GM12892 (cell line): ENCODE results near the gene GSTM4.

ENCODE experiments used
- DNase-seq: peaks from one replicate; pipeline ENCODE4 v3.0.0; 2011; ENCODE audit not compliant: insufficient read length
- FAIRE-seq: peaks from 2 replicates; lab custom pipeline; 2011; peaks lifted over from hg19 to GRCh38; lab: Jason Lieb, UNC
- POLR2A ChIP-seq: IDR thresholded peaks from 2 replicates; pipeline ENCODE4 v1.6.1; 2011; ENCODE audit warnings: low read depth, low read length, control low read depth
- POLR2AphosphoS5 ChIP-seq: IDR thresholded peaks from 2 replicates; pipeline ENCODE4 v1.6.1; 2011; ENCODE audit warnings: low read depth, low read length, control low read depth
- TAF1 ChIP-seq: IDR thresholded peaks from 2 replicates; pipeline ENCODE4 v1.6.1; 2011; ENCODE audit warnings: low read depth, mild to moderate bottlenecking, control low read depth, low read length, borderline replicate concordance

Gene GSTM4

DNA sequence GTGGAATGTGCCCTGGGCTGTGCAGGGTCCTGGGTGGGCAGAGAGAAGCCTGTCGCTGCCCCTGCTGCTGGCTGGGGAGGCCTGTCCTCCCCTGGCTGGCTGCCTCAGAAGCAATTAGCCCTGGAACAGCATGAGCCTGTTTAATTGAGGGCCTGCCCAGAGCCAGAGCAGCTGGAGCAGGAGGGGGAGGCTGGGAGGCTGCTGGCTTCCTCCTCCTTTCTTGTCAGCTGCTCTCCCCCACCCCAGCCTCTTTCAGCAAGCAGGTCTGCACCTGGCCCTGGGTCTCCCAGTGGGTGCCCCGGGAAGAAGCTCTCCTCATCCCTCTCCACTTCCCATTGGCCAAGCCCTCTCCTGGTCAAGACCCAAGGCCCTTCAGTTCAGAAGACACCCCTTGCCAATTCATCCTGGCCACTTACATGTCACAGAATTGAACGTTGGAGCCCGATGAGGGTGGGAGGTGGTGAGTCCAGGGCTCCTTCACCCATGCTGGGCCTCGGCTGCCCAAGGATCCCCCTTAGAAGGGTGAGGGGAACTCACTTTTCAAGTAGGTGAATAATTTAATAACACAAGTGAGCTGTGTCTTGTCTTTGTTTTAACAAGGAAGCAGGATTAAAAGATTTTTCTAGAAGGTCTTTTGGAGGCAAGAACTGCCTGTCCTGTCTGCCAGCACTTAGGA lies 23.1 kb upstream of the GSTM4 start:
- DNase-seq (no peak), FAIRE-seq (no peak)
- TF ChIP-seq TAF1: no peak
- TF ChIP-seq POLR2A: no peak; the same call in 1 of the 2 replicates
- no peak for TF ChIP-seq POLR2AphosphoS5

DNA sequence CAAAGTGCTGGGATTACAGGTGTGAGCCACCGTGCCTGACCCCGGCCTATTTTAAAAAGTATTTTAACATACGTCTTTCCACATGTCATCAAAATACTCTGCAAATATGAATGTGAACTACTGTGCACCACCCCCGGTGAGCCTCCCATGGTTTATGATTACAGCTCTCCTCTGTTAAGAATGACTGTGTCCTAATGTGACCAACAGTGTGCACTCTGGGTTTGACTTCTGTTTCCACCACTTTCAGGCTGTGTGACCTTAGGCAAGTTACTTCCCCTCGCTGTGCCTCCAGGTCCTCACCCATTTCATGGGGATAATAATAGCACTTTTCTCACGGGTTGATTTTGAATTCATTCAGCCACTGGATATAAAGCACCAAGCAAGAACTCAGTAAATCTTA lies 21.6 kb upstream of the GSTM4 start:
- DNase-seq (no peak), FAIRE-seq (peak; percentile 74)
- TF ChIP-seq POLR2A: no peak
- no peak for TF ChIP-seq TAF1

DNA sequence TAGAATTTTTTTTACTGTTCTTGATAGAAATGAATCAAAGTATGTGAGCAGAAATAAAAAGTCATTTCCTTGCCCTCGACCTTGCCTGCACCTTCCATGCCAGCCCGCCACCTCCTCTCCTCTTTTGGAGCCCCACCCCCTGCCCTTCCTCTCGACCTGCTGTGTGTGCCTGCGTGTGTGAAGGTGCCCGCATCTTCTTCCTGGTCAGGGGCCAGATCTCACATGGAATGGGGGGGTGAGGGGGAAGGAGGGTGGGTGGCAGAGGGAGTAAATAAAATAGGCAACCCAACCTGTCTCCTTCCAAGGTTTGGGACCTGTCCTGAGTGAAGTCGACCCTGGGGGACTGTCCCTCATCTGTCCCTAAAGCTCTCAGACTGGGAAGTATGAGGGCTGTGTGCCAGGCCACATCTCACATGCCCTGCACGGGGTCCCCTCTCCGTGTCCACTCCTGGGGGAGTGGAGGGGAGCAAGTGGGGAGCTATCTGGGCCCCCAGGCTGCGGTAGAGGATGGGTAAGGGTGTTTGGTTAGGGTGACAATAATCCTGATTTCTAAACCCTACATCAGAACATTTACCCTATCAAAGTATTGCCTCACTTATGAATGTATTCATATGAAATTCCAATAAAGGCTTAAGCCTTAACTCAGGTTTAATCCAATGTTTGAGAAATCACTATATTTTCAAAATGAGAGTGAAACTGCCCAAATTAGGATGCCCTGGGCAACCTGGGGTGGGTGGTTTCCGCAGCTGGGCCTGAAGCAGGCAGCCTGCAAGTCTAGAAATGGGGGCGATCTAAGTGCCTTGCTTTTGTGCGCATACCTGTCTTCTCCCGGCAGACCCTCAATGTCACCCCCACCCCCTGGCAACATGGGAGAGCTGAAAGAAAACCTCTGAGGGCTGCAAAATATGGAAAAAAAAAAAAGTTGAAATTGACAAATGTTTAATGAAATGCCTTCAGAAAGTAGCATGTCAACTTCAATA lies 20.8 kb upstream of the GSTM4 start:
- no peak for TF ChIP-seq POLR2AphosphoS5
- no peak for TF ChIP-seq POLR2A
- TF ChIP-seq TAF1: no peak
- FAIRE-seq (peak; percentile 40), DNase-seq (no peak)

DNA sequence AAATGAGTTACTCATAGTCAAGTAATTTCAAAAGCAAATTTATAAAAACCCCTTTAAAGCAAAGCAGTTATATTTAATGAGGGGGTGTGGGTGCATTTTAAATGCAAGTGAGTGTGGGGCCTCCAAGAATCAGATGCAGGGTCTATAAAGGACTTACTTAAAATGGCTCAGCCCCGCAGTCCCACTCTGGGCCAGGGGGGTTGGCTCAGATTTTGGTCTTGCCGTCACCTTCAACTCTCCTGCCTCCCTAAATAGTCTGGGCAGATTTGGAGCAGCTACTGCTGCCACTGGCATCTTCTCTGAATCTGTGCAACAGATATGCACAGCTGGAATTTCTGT lies 20.1 kb upstream of the GSTM4 start:
- no peak for TF ChIP-seq POLR2AphosphoS5
- no peak for TF ChIP-seq POLR2A
- no peak for TF ChIP-seq TAF1
- DNase-seq (no peak), FAIRE-seq (no peak)

DNA sequence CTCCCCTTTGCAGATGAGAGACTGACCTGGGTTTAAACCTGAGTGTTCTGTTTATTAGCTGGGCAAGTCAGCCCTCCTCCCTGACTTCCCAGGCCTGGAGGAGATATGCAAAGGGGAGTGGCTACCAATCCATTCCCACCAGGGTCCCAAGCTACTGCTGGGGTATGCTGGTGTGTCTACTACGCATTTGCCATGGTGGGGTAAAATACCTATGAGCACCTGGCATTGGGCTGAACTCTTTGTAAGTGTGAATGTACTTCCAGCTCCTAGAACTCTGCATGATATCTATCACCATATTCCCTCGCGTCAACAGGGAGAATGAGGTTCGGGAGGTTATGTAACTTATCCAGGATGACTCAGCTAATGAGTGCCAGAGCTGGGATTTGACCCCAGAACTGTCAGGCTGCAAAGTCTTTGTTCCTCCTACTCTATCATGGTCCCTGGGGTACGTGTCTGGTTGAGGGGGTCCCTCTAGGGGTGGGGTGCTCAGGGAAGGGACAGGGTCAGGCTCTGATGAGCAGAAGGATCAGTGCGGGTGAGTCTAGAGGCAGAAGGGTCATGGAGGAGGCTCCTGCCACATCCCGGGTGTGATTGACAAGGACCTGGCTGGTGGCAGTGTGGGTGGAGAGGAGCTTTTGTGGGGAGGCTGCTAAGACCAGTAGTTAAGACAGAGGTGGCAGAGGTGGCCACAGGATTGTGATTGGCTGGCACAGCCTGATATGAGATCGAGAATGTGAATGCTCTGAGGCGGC lies 19.5 kb upstream of the GSTM4 start:
- FAIRE-seq: no peak
- TF ChIP-seq POLR2A (no peak), POLR2AphosphoS5 (no peak), TAF1 (no peak)
- no peak for DNase-seq

DNA sequence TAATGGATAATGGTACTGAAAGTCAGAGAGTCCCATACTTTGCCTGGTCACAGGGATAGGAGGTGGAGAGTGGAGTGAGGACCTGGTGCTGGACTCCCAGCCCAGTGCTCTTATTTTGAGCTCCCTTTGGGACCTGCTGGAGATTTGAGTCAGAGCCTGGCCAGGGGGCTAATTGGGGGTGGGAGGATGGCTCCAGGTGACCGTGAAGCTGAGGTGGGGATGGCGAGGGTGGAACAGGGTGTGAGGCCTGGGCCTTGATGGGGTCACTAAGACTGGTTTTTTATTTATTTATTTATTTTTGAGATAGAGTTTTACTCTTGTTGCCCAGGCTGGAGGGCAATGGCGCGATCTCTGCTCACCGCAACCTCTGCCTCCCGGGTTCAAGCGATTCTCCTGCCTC lies 18.5 kb upstream of the GSTM4 start:
- no peak for DNase-seq
- no peak for FAIRE-seq
- TF ChIP-seq TAF1 (no peak), POLR2AphosphoS5 (no peak), POLR2A (no peak)

DNA sequence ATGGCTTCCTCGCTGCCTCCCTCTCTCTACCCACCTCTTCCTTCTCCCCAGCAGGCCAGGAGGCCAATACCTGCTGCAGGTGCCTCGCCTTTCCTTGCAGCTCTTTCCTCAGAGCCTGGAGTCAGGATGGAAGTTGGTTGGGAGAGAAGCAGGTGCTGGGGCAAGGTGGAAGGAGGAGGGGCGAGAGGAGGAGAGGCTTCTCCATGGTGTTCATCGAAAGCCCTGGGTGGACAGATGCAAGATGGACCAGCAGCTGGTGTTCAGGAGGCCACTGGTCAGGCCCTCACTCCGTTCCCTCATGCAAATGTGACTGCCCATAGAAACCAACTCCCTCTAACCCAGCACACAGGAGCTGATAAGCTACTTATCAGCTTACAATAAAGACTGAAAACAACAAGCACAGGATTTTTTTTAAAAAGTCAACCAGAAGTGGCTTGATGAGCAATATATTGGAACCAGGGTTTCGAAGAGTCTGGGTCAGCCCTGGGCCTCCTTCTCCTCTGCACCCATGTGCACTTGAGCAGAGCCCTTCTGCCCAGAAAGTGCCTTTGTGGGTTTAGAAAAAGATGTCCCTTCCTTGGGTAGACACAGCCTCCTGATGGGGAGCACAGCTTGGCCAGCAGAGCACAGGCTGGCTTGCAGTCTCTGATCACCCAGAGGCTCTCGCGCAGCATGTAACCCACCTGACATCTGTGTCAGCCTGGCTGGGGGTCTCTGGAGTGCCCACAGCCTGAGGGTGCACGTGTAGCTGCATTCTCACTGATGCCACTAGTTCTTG lies 16.6 kb upstream of the GSTM4 start:
- no peak for DNase-seq
- FAIRE-seq: no peak
- TF ChIP-seq POLR2AphosphoS5: no peak
- no peak for TF ChIP-seq POLR2A
- no peak for TF ChIP-seq TAF1

DNA sequence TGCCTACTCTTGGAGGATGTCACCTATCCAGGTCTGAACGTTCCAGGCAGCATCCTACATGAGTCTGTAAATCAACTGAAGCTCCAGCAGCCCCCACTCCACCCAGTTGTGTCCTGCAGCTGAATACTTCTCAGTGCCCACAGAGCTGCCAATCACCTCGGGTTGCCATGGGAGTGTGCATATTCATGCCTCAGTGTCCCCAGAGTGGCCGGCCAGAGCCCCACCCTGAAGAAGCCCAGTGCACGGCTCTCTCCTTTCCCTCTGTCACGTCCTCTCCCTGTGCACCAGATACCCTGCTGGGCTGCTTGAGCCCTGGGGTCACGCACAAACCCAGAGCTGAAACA lies 16.1 kb upstream of the GSTM4 start:
- DNase-seq (no peak), FAIRE-seq (no peak)
- TF ChIP-seq POLR2A (no peak), POLR2AphosphoS5 (no peak), TAF1 (no peak)

DNA sequence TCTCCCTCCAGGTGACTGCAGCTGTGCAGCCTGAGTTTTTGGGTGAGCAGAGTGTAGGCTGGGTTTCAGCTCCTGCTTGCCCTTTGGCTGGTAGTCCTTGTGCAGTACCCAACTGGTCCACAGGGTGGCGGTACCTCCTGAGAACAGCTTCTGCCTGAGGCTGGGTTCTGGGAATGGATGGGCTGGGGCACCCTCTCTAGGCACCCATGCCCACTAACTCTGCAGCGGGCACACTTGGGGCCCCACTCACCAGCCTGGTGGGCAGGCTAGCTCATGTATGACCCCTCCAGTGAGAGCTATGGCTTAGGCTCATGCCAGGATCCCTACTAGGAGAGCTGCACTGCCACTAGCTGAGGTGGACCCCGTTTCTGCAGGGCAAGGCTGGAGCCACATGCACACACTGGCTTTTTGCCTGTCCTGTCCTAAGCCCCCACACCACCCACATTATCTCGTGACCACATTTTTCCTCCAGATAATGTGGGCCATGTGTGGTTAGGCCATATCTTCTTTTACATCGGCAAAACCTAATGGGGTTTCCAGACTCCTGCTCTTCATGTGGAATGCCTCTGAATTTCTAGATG lies 15.5 kb upstream of the GSTM4 start:
- DNase-seq: no peak
- TF ChIP-seq POLR2AphosphoS5: no peak
- no peak for TF ChIP-seq POLR2A
- no peak for TF ChIP-seq TAF1
- FAIRE-seq: peak; percentile 91

DNA sequence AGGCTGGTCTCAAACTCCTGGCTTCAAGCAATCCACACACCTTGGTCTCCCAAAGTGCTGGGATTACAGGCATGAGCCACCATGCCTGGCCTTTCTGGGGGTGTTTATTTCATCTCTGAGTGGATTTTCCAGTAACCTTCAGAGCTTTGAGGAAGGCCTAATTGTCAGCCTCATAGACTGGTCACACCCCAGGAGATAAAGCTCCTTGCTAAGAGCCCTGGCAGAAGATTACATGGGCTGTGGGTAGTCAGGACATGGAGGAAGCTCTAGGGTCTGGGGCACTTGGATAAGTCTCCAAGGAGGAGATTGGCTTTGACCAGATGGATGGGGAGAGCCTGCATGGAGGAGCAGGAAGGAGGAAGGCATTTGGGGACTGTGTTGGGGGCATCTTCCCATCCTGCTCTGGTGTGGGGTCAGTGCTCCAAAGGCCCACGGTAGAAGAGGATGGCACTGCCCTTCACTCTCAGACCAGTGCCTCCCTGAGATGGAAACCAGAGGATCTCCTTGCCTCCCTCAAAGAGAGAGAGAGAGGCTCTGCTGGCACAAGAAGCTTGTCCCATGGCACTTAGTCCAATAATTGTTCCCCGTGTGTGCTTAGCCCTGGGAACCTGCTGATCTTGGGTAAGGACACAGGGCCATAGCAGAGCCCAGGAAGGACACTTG lies 14.7 kb upstream of the GSTM4 start:
- TF ChIP-seq POLR2AphosphoS5: no peak
- no peak for TF ChIP-seq POLR2A
- TF ChIP-seq TAF1: no peak
- DNase-seq (no peak), FAIRE-seq (no peak)
